ENCODE data around the gene SEC24B. TPM values are rescaled to one million over a fixed set of nuclear protein-coding genes. Genes with fewer than 3 reads are reported as not detected.

Gene SEC24B
- total RNA-seq, 1 experiment from 2014 or later, result 35.0 TPM

DNA sequence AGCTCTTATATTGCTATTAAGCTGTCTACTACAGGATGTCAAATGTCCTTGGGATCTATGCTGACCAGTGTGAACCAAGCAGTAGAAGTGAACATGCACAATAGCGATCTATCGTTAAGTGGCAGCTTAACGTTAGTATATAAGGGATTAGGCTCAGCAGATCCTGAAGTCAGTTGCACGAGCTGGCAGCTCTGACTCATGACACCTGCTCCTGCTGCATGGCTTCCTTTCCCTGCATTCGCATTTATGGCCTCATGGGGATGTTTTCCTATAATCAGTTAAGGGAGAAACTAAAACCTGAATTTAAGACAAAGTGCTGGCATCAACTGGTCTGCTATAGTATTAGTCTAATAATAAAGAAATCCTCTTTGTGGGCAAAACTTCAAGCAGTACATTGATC lies 113.8 kb downstream of the SEC24B start:
- TF ChIP-seq, protein P1, sequence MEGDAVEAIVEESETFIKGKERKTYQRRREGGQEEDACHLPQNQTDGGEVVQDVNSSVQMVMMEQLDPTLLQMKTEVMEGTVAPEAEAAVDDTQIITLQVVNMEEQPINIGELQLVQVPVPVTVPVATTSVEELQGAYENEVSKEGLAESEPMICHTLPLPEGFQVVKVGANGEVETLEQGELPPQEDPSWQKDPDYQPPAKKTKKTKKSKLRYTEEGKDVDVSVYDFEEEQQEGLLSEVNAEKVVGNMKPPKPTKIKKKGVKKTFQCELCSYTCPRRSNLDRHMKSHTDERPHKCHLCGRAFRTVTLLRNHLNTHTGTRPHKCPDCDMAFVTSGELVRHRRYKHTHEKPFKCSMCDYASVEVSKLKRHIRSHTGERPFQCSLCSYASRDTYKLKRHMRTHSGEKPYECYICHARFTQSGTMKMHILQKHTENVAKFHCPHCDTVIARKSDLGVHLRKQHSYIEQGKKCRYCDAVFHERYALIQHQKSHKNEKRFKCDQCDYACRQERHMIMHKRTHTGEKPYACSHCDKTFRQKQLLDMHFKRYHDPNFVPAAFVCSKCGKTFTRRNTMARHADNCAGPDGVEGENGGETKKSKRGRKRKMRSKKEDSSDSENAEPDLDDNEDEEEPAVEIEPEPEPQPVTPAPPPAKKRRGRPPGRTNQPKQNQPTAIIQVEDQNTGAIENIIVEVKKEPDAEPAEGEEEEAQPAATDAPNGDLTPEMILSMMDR (IDR thresholded peaks at IDR 0.05; ENCODE audit: unreplicated experiment), result no peak
- Mint-ChIP-seq H3K4me1 (ENCODE audit: insufficient read depth, unreplicated experiment) (peaks cover 20% of the 10 kb centered on the region), H3K27ac (ENCODE audit: low read depth, unreplicated experiment) (no peak overlapping the region), H3K36me3 (ENCODE audit: insufficient read depth, unreplicated experiment) (peaks cover 37% of the 10 kb centered on the region), H3K4me3 (ENCODE audit: unreplicated experiment) (no peak overlapping the region), H3K27me3 (ENCODE audit: insufficient read depth, unreplicated experiment) (no peaks in the 10 kb centered on the region), H3K9me3 (ENCODE audit: unreplicated experiment) (no peaks in the 10 kb centered on the region)
- no peak for DNase-seq (ENCODE audit: unreplicated experiment)
- intact Hi-C loops (cut with micrococcal nuclease), result no loop called here
- BruUV-seq (replicated peaks), result no TSS peak
- ChIA-PET POLR2A (interaction anchor here (1.0 to 1.5 kb wide), 2 partner anchors 11 to 114 kb away, joined by 3 to 5 read pairs; partner anchors contain the start of gene SEC24B), CTCF (interaction anchor here (0.7 to 1.6 kb wide), 2 partner anchors 279 to 280 kb away, joined by 6 read pairs; no protein-coding TSS in a partner anchor)

DNA sequence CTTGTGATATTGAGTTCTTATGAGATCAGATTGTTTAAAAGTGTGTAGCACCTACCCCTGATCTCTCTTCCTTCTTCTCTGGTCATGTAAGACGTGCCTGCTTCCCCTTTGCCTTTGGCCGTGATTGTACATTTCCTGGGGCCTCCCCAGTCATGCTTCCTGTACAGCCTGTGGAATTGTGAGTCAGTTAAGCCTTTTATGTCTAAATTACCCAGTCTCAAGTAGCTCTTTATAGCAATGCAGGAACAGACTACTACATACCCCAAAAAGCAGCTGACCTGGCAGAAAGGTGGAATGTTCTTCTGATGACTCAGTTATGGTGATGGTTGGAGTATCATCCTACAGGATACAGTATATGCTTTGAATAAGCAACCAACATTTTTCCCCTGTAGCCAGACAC lies 115.0 kb downstream of the SEC24B start:
- Mint-ChIP-seq H3K36me3 (ENCODE audit: insufficient read depth, unreplicated experiment) (peaks cover 31% of the 10 kb centered on the region), H3K27ac (ENCODE audit: low read depth, unreplicated experiment) (peak overlapping the region; percentile 76), H3K4me3 (ENCODE audit: unreplicated experiment) (peak overlapping the region; percentile 3), H3K4me1 (ENCODE audit: insufficient read depth, unreplicated experiment) (peaks cover 13% of the 10 kb centered on the region), H3K9me3 (ENCODE audit: unreplicated experiment) (no peaks in the 10 kb centered on the region), H3K27me3 (ENCODE audit: insufficient read depth, unreplicated experiment) (no peaks in the 10 kb centered on the region)
- peak; percentile 68 for DNase-seq (ENCODE audit: unreplicated experiment)
- TF ChIP-seq, protein P1 (IDR thresholded peaks at IDR 0.05; ENCODE audit: unreplicated experiment), result no peak
- CTCF ChIA-PET, result interaction anchor here (0.6 kb wide), 1 partner anchor 202 kb away, joined by 5 read pairs; no protein-coding TSS in a partner anchor
- intact Hi-C loops (cut with micrococcal nuclease), result no loop called here
- POLR2A ChIA-PET, result interaction anchor here (0.8 to 1.0 kb wide), 2 partner anchors 123 to 658 kb away, joined by 3 read pairs; no protein-coding TSS in a partner anchor
- no TSS peak for BruUV-seq (replicated peaks)

DNA sequence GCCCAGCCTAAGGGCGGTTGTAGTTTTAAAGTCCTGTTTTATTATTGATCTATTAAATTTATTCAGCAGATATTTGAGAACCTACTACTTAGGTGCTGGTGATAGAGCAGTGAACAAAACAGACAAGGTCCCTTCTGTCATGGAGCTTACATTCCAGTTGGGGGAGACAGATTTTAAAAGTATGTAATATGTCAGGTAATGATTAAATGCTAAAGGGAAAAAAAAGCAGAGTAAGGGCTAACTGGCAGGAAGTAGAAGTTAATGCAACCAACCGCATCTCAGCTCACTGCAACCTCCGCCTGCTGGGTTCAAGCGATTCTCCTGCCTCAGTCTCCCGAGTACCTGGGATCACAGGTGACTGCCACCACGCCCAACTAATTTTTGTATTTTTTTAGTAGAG lies 118.6 kb downstream of the SEC24B start:
- Mint-ChIP-seq H3K9me3 (ENCODE audit: unreplicated experiment) (no peaks in the 10 kb centered on the region), H3K4me1 (ENCODE audit: insufficient read depth, unreplicated experiment) (peaks cover 13% of the 10 kb centered on the region), H3K27ac (ENCODE audit: low read depth, unreplicated experiment) (no peak overlapping the region), H3K4me3 (ENCODE audit: unreplicated experiment) (no peak overlapping the region), H3K36me3 (ENCODE audit: insufficient read depth, unreplicated experiment) (peaks cover 22% of the 10 kb centered on the region), H3K27me3 (ENCODE audit: insufficient read depth, unreplicated experiment) (no peaks in the 10 kb centered on the region)
- intact Hi-C loops (cut with micrococcal nuclease), result no loop called here
- no peak for DNase-seq (ENCODE audit: unreplicated experiment)
- TF ChIP-seq, protein P1 (IDR thresholded peaks at IDR 0.05; ENCODE audit: unreplicated experiment), result no peak
- ChIA-PET POLR2A (interaction anchor here (0.7 kb wide), 1 partner anchor 188 kb away, joined by 4 read pairs; no protein-coding TSS in a partner anchor), CTCF (interaction anchor here (0.6 to 0.7 kb wide), 2 partner anchors 21 to 428 kb away, joined by 3 to 4 read pairs; no protein-coding TSS in a partner anchor)
- BruUV-seq (replicated peaks), result no TSS peak

DNA sequence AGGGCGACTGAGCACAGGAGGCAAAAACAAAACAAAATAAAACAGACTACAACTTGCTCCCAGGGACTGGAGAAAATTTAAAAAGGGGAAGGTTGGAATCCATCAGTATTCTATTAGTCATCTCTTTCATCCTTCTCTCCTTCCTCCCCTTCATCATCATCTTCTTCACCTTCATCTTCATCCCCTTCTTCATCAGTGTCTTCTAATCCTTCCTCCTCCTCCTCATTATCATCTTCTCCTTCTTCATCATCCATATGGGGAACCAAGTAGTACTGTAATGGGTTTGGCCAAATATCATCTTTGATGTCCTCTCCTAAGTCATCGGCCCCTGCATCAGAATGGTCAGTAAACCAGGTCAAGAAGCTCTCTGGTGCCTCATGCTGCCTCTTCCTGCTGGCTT lies 119.5 kb downstream of the SEC24B start:
- Mint-ChIP-seq H3K9me3 (ENCODE audit: unreplicated experiment) (no peaks in the 10 kb centered on the region), H3K36me3 (ENCODE audit: insufficient read depth, unreplicated experiment) (peaks cover 22% of the 10 kb centered on the region), H3K4me1 (ENCODE audit: insufficient read depth, unreplicated experiment) (peaks cover 7% of the 10 kb centered on the region), H3K4me3 (ENCODE audit: unreplicated experiment) (no peak overlapping the region), H3K27ac (ENCODE audit: low read depth, unreplicated experiment) (no peak overlapping the region), H3K27me3 (ENCODE audit: insufficient read depth, unreplicated experiment) (no peaks in the 10 kb centered on the region)
- POLR2A ChIA-PET, result interaction anchor here (0.7 kb wide), 1 partner anchor 187 kb away, joined by 4 read pairs; no protein-coding TSS in a partner anchor
- CTCF ChIA-PET, result no interaction called here
- no peak for DNase-seq (ENCODE audit: unreplicated experiment)
- TF ChIP-seq, protein P1 (IDR thresholded peaks at IDR 0.05; ENCODE audit: unreplicated experiment), result no peak
- BruUV-seq (replicated peaks), result no TSS peak
- intact Hi-C loops (cut with micrococcal nuclease), result no loop called here

Data from MCF 10A (cell line).